Measurements from ENCODE around the gene SLC8A2.

DNA sequence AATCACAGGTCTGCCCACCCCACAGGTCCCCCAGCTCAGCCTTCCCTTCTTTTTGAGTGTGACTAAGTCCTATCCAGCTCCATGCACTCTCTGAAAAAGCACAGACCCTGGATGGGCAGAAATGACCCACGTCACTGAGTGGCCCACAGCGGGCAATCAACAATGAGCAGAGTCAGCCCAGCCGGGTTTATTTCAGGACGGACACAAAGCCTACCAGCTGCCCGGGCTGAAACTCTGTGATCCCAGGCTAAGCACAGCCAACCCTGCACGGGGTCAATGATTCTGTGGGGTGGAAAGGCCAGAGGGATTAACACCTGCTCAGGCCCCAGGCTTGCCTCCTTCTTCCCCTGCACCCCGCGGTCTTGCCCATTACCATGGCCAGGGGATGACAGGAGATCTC, 34.8 kb upstream of the SLC8A2 start:
- no peak for TF ChIP-seq CTCF (IDR thresholded peaks at IDR 0.05)
- TF ChIP-seq POLR2AphosphoS5 (IDR thresholded peaks at IDR 0.05; ENCODE audit: low read depth, low read length): no peak

All from Panc1 (cell line).